WTC11 (cell line): Measurements from ENCODE around the gene ZNF782.

ENCODE experiments used
- CTCF ChIP-seq: fragments of 200-600 bp; IDR thresholded peaks from 2 replicates; pipeline ENCODE4 v1.8.0; 2022; ENCODE audit warnings: antibody characterized with exemption
- ETV6 ChIP-seq: sonication (generic); formaldehyde crosslinking; IDR thresholded peaks from 2 replicates; pipeline ENCODE4 v1.8.1; 2022; ENCODE audit warnings: mild to moderate bottlenecking, missing genetic modification reagents
- GRHL2 ChIP-seq: fragments of 250-450 bp; sonication (Bioruptor Pico); IDR thresholded peaks from 2 replicates; pipeline ENCODE4 v1.8.0; 2022; ENCODE audit warnings: mild to moderate bottlenecking, moderate library complexity; ENCODE audit not compliant: insufficient replicate concordance, severe bottlenecking
- NFYB ChIP-seq: sonication (generic); formaldehyde crosslinking; conservative IDR thresholded peaks from 2 replicates; pipeline ENCODE4 v1.8.0; 2022; ENCODE audit warnings: low read depth, missing genetic modification reagents
- NR2C2 ChIP-seq: sonication (generic); formaldehyde crosslinking; IDR thresholded peaks from 2 replicates; pipeline ENCODE4 v1.8.0; 2022; ENCODE audit warnings: mild to moderate bottlenecking, missing genetic modification reagents
- TP53 ChIP-seq: sonication (generic); formaldehyde crosslinking; IDR thresholded peaks from 2 replicates; pipeline ENCODE4 v1.8.1; 2023; ENCODE audit warnings: mild to moderate bottlenecking, missing genetic modification reagents
- ZNF121 ChIP-seq: sonication (generic); formaldehyde crosslinking; IDR thresholded peaks from 2 replicates; pipeline ENCODE4 v1.8.0; 2023; ENCODE audit warnings: missing genetic modification reagents
- ZNF232 ChIP-seq: sonication (generic); formaldehyde crosslinking; IDR thresholded peaks from 2 replicates; pipeline ENCODE4 v1.8.0; 2022; ENCODE audit warnings: mild to moderate bottlenecking, missing genetic modification reagents
- ZNF423 ChIP-seq: fragments of 250-450 bp; sonication (Bioruptor Pico); IDR thresholded peaks from 2 replicates; pipeline ENCODE4 v2.1.2; 2022; ENCODE audit warnings: mild to moderate bottlenecking, moderate library complexity

- TF ChIP-seq ETV6 (CRISPR knock-in tag): no peak
- no peak for TF ChIP-seq NR2C2 (CRISPR knock-in tag)
- no peak for TF ChIP-seq CTCF
- TF ChIP-seq GRHL2: no peak
- no peak for TF ChIP-seq ZNF121 (CRISPR knock-in tag)
- no peak for TF ChIP-seq TP53 (CRISPR knock-in tag)
- no peak for TF ChIP-seq NFYB
- no peak for TF ChIP-seq ZNF232 (CRISPR knock-in tag)
- TF ChIP-seq ZNF423 (CRISPR knock-in tag): no peak
These were observed 448 bp upstream of the ZNF782 start for GRCh38 chr9:96854651-96855273.
